ENCODE results near the gene MEF2A. TPM values are rescaled to one million over a fixed set of nuclear protein-coding genes. Genes with fewer than 3 reads are reported as not detected.

Gene MEF2A
- total RNA-seq, 1 experiment from 2014 or later, result 30.7 TPM

DNA sequence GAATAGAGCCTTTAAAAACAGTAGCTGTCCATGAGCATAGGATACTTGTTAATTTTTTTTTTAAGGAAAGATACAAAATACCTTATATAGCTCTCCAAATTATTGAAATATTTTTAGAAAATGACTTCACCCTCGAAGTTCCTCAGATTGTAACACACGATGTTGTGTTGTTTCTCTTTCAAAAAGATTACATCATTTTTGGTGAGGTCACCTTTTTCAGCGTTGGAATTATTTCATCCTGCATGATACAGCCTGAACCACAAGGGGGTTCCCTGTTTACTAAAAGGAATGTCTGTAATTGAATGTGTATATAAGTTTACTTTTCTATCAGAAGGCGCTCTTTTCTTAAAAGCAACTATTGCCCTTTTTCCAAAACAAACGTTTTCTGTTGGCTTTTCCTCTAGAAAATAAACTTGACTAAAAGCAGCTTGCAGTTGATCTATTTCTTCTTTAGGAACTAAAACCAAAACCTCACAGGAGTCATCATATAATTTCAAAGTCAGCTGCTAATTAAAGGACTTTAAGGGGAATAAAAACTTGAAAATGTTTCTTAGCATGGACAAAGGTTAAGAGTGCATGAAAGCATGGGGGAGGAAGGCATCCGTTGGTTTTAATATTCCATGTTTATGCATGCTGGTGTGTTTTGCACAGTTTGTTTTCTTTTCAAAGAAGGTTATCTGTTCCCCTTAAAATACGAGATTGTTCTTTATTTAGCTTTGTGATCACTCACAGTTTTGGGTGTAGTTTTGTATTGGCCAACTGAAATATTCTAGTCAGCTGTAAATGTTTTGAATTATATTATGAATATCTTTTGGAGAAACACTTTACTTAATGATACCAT is 138.0 kb downstream of the MEF2A start:
- no peak for DNase-seq (ENCODE audit: low spot score)
- H3K4me1 Mint-ChIP-seq, result peaks cover 18% of the 10 kb centered on the region
- POLR2A ChIA-PET, result interaction anchor here (0.5 to 0.9 kb wide), 4 partner anchors 30 to 203 kb away, joined by 3 to 7 read pairs (median 4); partner anchors contain the start of genes LYSMD4 and MEF2A

DNA sequence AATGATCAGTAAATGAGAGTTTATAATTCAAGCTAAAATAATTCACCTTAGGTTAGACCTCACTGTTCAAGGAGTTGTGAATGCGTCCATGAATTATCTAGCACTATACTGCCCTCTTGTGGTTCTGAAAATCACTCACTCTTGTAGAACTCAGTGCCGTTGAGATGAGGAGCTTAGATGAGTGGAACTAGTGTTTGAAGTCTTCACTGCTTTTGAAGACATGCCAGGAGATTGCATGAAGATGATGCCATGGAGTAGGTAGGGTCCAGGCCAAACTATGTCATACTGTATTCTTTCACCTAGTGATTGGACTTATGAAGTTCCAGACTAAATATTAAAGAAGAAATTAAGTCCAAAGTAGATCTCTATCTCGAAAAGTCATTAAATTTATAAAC is 138.7 kb downstream of the MEF2A start:
- ATAC-seq (peak; percentile 84), DNase-seq (ENCODE audit: low spot score) (no peak)
- POLR2A ChIA-PET, result interaction anchor here (0.5 to 0.9 kb wide), 3 partner anchors 29 to 138 kb away, joined by 3 to 5 read pairs (median 4); partner anchors contain the start of genes LYSMD4 and MEF2A
- Mint-ChIP-seq H3K4me1 (peaks cover 22% of the 10 kb centered on the region), H3K9me3 (no peaks in the 10 kb centered on the region), H3K27ac (0 out of 2 replicates have a peak overlapping the region, but pooled peaks have one; percentile 0), H3K36me3 (peaks cover 4% of the 10 kb centered on the region), H3K27me3 (ENCODE audit: low read depth) (no peaks in the 10 kb centered on the region), H3K4me3 (no peak overlapping the region)
- TF ChIP-seq ZNF671 (CRISPR knock-in tag; IDR thresholded peaks at IDR 0.05), result no peak
- TF ChIP-seq, protein P1, sequence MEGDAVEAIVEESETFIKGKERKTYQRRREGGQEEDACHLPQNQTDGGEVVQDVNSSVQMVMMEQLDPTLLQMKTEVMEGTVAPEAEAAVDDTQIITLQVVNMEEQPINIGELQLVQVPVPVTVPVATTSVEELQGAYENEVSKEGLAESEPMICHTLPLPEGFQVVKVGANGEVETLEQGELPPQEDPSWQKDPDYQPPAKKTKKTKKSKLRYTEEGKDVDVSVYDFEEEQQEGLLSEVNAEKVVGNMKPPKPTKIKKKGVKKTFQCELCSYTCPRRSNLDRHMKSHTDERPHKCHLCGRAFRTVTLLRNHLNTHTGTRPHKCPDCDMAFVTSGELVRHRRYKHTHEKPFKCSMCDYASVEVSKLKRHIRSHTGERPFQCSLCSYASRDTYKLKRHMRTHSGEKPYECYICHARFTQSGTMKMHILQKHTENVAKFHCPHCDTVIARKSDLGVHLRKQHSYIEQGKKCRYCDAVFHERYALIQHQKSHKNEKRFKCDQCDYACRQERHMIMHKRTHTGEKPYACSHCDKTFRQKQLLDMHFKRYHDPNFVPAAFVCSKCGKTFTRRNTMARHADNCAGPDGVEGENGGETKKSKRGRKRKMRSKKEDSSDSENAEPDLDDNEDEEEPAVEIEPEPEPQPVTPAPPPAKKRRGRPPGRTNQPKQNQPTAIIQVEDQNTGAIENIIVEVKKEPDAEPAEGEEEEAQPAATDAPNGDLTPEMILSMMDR (IDR thresholded peaks at IDR 0.05), result 0 out of 2 replicates have a peak, but pooled peaks have one; percentile 32
- CTCF ChIA-PET, result interaction anchor here (0.6 to 2.7 kb wide), 92 partner anchors 9 to 599 kb away, joined by 3 to 80 read pairs (median 6); partner anchors contain the start of genes LRRC28, LYSMD4 and SYNM

More for the DNA sequence above, 138.0 kb downstream of the MEF2A start:
- CTCF ChIA-PET, result interaction anchor here (0.6 to 2.7 kb wide), 84 partner anchors 8 to 599 kb away, joined by 3 to 80 read pairs (median 6); partner anchors contain the start of genes LRRC28, LYSMD4 and SYNM
- peak; percentile 70 for TF ChIP-seq GABPB1 (CRISPR knock-in tag; IDR thresholded peaks at IDR 0.05)
- TF ChIP-seq TEAD1 (CRISPR knock-in tag; IDR thresholded peaks at IDR 0.05), result no peak
- TF ChIP-seq, protein P2, sequence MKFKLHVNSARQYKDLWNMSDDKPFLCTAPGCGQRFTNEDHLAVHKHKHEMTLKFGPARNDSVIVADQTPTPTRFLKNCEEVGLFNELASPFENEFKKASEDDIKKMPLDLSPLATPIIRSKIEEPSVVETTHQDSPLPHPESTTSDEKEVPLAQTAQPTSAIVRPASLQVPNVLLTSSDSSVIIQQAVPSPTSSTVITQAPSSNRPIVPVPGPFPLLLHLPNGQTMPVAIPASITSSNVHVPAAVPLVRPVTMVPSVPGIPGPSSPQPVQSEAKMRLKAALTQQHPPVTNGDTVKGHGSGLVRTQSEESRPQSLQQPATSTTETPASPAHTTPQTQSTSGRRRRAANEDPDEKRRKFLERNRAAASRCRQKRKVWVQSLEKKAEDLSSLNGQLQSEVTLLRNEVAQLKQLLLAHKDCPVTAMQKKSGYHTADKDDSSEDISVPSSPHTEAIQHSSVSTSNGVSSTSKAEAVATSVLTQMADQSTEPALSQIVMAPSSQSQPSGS (CRISPR knock-in tag; IDR thresholded peaks at IDR 0.05; ENCODE audit: borderline replicate concordance, low read depth), result no peak
- no peak for TF ChIP-seq ZNF396 (CRISPR knock-in tag; IDR thresholded peaks at IDR 0.05; ENCODE audit: borderline replicate concordance)
- TF ChIP-seq, protein P3, sequence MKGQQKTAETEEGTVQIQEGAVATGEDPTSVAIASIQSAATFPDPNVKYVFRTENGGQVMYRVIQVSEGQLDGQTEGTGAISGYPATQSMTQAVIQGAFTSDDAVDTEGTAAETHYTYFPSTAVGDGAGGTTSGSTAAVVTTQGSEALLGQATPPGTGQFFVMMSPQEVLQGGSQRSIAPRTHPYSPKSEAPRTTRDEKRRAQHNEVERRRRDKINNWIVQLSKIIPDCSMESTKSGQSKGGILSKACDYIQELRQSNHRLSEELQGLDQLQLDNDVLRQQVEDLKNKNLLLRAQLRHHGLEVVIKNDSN (CRISPR knock-in tag; IDR thresholded peaks at IDR 0.05), result no peak
- no peak for TF ChIP-seq ZNF219 (CRISPR knock-in tag; IDR thresholded peaks at IDR 0.05; ENCODE audit: borderline replicate concordance)
- TF ChIP-seq, protein P4, sequence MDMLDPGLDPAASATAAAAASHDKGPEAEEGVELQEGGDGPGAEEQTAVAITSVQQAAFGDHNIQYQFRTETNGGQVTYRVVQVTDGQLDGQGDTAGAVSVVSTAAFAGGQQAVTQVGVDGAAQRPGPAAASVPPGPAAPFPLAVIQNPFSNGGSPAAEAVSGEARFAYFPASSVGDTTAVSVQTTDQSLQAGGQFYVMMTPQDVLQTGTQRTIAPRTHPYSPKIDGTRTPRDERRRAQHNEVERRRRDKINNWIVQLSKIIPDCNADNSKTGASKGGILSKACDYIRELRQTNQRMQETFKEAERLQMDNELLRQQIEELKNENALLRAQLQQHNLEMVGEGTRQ (CRISPR knock-in tag; IDR thresholded peaks at IDR 0.05), result no peak
- no peaks in the 10 kb centered on the region for H3K27me3 Mint-ChIP-seq (ENCODE audit: low read depth)
- peak overlapping the region; percentile 66 for H3K27ac Mint-ChIP-seq
- peak; percentile 40; the same call in 1 of the 2 replicates for ATAC-seq
- no peaks in the 10 kb centered on the region for H3K9me3 Mint-ChIP-seq
- no peak overlapping the region for H3K4me3 Mint-ChIP-seq
- H3K36me3 Mint-ChIP-seq, result peaks cover 2% of the 10 kb centered on the region; the same call in 1 of the 2 replicates

DNA sequence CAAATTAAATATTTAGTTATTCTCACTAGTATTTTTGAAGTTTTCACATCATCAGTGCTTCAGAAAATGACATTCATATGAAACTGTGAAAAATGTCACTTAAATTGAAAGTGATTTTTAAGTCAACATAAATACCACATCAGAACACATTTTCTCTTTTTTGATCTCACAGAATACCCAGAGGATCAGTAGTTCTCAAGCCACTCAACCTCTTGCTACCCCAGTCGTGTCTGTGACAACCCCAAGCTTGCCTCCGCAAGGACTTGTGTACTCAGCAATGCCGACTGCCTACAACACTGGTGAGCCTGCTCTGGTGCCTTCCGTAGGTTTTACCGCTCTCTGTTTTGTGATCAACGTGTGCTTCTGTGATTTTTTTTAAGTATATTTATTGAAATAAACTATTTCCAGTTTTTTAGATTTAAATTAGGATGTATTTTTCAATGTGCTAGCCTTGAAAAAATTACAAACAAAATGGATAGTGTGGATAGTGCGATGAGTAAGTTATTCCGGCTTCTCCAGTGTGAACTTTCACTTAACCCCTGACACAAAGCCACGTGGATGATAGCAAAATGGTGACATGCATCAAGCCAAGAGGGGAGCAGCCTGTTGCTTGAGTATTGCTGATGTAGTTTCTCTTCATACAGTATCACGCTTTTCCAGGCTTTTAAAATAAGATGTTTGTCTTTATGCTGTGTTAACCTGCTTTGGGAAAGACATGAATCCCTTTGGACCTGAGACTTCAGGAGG is 140.9 kb downstream of the MEF2A start:
- POLR2A ChIA-PET, result no interaction called here
- no peak overlapping the region for H3K4me3 Mint-ChIP-seq
- TF ChIP-seq, protein P5, sequence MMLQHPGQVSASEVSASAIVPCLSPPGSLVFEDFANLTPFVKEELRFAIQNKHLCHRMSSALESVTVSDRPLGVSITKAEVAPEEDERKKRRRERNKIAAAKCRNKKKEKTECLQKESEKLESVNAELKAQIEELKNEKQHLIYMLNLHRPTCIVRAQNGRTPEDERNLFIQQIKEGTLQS (CRISPR knock-in tag; conservative IDR thresholded peaks at IDR 0.05), result no peak
- TF ChIP-seq, protein P6, sequence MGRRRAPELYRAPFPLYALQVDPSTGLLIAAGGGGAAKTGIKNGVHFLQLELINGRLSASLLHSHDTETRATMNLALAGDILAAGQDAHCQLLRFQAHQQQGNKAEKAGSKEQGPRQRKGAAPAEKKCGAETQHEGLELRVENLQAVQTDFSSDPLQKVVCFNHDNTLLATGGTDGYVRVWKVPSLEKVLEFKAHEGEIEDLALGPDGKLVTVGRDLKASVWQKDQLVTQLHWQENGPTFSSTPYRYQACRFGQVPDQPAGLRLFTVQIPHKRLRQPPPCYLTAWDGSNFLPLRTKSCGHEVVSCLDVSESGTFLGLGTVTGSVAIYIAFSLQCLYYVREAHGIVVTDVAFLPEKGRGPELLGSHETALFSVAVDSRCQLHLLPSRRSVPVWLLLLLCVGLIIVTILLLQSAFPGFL (CRISPR knock-in tag; IDR thresholded peaks at IDR 0.05; ENCODE audit: borderline replicate concordance), result no peak
- TF ChIP-seq, protein P7, sequence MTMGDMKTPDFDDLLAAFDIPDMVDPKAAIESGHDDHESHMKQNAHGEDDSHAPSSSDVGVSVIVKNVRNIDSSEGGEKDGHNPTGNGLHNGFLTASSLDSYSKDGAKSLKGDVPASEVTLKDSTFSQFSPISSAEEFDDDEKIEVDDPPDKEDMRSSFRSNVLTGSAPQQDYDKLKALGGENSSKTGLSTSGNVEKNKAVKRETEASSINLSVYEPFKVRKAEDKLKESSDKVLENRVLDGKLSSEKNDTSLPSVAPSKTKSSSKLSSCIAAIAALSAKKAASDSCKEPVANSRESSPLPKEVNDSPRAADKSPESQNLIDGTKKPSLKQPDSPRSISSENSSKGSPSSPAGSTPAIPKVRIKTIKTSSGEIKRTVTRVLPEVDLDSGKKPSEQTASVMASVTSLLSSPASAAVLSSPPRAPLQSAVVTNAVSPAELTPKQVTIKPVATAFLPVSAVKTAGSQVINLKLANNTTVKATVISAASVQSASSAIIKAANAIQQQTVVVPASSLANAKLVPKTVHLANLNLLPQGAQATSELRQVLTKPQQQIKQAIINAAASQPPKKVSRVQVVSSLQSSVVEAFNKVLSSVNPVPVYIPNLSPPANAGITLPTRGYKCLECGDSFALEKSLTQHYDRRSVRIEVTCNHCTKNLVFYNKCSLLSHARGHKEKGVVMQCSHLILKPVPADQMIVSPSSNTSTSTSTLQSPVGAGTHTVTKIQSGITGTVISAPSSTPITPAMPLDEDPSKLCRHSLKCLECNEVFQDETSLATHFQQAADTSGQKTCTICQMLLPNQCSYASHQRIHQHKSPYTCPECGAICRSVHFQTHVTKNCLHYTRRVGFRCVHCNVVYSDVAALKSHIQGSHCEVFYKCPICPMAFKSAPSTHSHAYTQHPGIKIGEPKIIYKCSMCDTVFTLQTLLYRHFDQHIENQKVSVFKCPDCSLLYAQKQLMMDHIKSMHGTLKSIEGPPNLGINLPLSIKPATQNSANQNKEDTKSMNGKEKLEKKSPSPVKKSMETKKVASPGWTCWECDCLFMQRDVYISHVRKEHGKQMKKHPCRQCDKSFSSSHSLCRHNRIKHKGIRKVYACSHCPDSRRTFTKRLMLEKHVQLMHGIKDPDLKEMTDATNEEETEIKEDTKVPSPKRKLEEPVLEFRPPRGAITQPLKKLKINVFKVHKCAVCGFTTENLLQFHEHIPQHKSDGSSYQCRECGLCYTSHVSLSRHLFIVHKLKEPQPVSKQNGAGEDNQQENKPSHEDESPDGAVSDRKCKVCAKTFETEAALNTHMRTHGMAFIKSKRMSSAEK (CRISPR knock-in tag; IDR thresholded peaks at IDR 0.05; ENCODE audit: borderline replicate concordance), result no peak
- TF ChIP-seq NR3C1 (CRISPR knock-in tag; conservative IDR thresholded peaks at IDR 0.05; ENCODE audit: low read depth), result no peak
- TF ChIP-seq ZNF219 (CRISPR knock-in tag; IDR thresholded peaks at IDR 0.05; ENCODE audit: borderline replicate concordance), result no peak
- no peak for TF ChIP-seq SOX15 (CRISPR knock-in tag; IDR thresholded peaks at IDR 0.05)
- TF ChIP-seq, protein P2 (CRISPR knock-in tag; IDR thresholded peaks at IDR 0.05; ENCODE audit: borderline replicate concordance, low read depth), result no peak

More for the DNA sequence above, 140.9 kb downstream of the MEF2A start:
- no peaks in the 10 kb centered on the region for H3K9me3 Mint-ChIP-seq
- H3K27me3 Mint-ChIP-seq (ENCODE audit: low read depth), result no peaks in the 10 kb centered on the region
- CTCF ChIA-PET, result no interaction called here
- peaks cover 23% of the 10 kb centered on the region for H3K4me1 Mint-ChIP-seq
- H3K27ac Mint-ChIP-seq, result no peak overlapping the region
- no peak for DNase-seq (ENCODE audit: low spot score)
- peaks cover 8% of the 10 kb centered on the region for H3K36me3 Mint-ChIP-seq
- no peak for ATAC-seq
